SKM-1 (cell line): Measurements from ENCODE around the gene ZNF740.

Experiments used
- DNase-seq: peaks from one replicate; lab custom pipeline; 2025; ENCODE audit not compliant: unreplicated experiment; lab: John Stamatoyannopoulos, UW

The ZNF740 gene

DNA sequence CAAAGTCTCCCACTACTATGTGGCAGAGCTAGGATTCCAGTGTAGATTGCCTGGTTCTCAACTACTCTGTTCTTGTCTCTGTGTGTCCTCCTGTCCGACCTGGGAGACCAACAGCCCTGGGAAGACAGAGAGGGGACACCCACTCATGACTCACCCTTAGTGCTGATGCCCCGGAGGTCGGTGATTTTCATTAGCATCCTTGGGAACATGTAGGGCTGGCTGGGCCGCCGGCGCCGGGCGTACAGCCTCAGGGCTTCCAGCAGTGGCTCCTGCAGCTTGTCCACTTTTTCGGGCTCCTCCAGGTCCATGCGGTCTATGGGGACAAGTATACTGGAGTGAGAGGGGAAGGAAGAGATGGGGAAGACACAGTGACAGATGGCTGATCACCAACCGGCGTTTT lies 32.4 kb downstream of the ZNF740 start:
- no peak for DNase-seq

DNA sequence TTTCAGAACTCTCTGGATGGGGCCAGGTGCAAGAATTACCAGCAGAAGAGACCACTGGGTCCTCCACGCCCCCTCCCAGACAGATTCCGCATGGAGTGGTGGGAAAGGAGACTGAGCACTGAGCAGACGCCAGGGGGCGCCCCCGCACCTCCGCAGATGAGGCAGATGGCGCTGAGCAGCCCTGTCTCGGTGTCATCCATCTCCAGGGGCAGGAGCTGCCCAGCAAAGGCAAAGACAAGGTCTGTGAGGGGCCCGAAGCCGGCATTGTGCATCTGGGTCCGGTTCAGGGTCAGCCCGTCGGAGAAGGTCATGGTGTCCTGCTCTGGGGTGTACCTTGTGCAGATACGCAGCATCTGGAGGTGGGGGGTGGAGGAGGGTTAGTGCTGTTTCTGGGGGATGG lies 32.8 kb downstream of the ZNF740 start:
- DNase-seq: peak; percentile 40

DNA sequence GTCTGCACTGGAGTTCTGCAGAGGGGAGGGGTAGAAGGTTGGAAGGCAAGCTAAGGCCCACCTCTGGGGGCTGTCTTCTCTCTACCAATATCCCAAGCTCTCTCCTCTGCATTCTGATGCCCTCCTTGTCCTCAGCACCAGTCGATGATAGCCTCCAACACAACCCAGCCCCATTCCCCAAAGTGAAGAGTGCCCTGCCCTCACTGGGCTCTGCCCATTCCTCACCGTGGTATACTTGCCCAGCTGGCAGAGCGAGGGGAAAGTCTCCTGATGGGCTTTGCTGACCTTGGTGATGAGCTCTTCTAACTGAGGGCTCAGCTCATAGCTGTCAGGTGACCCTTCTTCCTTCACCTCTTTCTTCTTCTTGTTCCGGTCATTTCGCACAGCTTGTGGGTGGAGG lies 33.7 kb downstream of the ZNF740 start:
- no peak for DNase-seq

DNA sequence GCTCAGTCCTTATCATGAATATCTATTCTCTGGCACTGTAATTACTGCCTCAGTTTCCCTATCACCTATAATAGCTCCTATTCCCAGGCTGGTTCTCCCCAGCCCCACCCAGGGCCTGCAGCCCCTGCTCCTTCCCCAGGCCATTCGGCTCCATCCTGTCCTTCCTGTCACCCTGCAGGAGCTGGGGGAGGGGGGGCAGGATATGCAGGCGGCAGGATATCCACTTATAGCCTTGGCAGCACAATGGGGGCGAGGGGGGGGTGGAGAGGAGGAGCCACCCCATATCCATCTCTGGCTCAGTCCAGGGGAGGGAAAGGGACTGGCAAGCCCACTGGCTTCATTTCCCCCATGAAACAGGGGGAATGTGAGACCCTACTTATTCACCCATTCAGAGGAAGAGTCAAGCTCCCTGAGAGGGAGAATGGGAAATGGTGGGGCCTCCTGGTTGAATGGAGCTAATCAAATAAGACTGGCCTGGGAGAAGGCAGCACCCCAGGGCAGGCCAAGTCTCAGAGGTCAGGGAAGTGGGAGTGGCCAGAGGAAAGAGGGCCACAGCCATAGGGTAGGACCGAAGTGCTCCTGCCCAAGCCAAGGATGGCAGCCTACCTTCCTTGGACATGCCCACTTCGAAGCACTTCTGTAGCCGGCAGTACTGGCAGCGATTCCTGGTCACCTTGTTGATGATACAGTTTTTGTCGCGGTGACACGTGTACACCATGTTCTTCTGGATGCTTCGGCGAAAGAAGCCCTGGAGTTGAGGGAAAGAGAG lies 34.3 kb downstream of the ZNF740 start:
- no peak for DNase-seq

DNA sequence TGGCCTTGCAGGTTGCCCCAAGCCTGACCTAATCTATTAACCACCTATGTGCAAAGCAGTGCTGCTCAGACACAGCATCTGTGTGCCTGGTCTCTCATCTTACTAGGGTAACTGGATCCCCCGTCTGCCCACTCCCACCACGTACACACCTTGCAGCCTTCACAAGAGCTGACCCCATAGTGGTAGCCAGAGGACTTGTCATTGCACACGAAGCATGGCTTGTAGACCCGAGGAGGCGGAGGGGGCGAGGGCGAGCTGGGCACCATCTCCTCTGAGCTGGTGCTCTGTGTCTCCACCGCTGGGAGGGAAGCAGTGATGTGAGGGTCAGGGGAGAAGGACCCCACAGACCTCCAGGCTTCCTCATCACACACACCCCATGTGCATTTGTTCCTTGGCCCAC lies 35.0 kb downstream of the ZNF740 start:
- DNase-seq: no peak

DNA sequence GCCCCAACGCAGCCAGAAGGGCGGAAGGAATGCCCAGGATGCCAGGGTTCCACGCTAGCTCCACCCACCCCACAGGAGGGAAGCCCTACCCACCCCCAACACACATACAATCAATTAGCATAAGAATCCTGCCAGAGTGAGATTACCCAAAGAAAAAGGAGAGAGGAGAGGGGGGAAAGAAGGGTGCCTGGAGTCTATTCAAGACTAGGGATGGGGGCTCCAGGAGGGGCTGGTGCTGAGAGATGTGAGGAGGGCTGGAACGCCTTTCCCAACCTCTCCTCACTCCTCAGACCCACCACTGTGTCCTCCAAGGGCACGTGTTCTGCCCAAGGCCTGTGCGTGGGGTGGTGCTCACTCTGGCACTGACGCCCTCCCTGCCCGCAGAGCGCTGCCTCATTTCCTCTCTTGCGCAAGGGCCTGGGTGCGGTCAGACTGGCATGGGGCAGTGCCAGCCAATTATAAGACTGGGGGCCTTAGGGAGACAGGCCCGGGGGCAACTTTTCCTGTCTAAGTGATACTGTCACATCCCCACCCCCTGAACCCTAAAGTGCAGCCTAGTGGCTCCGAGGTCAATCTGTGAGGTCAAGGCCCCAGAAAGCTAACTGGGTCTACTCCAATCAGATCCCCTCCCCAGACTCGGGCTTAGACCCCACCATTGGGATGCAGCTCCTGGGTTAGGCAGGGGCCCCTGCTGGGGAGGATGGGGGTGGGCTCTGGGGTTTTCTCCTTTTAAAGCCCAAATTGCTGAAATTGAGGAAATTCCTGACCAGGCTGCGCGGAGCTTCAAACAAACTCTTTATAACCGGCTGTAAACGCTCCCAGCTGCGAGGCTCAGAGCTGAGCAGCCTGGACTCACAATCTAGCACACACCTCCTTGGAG lies 36.8 kb downstream of the ZNF740 start:
- DNase-seq: no peak

DNA sequence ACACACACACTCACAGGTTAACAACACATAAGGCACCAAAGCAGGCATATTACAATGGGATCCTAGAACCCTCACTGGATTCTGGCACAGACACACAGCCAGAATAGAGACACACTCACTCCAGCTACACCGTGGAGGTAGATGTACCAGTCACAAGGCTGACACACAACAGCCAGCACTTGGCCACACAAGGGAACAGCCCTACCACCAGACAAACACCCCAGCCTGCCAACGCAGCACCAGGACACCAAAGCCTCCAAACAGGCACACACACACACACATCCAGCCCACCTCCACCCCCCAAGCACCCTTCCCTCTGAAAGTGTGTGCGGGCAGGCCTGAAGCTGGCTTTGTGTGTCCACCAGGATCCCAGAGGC lies 37.4 kb downstream of the ZNF740 start:
- DNase-seq: no peak

DNA sequence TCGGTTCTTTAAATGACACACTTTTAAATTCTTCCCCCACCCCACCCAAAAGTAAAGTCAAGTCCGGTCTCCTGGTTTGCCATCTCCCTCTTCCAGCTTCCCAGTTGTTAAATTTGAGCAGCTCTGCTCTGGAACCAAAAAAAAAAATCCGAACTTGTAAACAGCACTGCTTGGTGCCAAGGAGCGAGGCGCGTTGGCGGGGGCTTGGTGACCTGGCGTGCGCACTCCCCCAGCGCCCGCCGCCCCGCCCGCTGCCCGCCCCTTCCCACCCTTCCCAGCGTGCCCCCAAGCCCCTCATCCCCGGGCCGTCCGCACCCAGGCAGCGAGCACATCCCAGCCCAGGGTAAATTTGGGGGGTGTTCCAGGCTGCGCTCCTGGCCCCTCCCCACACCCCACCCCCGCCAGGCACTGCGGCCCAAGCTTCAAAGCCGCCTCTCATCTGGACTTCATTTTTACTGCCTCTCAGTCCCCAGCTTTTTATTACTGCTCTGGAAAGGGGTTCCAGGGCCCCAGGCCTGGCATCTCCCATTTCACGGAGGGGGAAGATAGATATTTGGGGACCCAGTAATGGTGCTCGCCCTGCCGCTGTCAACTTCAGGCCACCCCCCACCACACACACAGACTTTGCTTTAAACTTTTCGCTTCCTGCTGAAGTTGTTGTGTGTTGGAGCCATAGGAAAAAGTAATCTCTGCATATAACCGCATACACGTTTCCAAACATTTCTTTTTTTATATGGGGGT lies 38.2 kb downstream of the ZNF740 start:
- no peak for DNase-seq

DNA sequence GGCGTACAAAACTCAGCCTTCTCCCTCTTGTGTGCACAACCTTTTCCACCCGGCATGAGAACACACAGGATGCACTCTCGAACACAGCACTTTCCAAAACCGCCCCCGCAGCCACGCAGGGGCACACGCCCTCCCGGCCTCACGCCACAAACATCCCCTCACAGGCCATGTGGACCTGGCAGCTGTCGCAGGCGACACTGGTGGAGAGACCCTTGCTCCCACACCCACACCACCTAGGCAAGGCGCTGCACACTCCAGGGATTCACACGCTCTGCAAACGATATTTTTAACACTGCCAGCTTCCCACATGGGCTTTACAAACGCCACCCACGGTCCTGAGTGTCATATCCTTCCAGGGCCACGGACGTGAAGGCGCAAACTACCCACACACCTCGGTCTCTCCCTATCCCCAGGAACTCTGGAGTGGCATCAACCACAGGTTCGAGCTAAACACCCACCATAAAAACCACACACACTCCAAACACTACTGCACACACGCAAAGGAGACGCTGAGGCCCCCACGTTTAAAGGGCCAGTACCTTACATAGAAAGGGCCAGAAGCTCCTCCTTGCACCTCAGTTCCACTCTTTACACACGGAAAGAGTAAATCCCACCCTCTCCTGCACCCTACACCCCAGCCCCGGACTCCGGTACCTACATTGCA lies 38.9 kb downstream of the ZNF740 start:
- no peak for DNase-seq

DNA sequence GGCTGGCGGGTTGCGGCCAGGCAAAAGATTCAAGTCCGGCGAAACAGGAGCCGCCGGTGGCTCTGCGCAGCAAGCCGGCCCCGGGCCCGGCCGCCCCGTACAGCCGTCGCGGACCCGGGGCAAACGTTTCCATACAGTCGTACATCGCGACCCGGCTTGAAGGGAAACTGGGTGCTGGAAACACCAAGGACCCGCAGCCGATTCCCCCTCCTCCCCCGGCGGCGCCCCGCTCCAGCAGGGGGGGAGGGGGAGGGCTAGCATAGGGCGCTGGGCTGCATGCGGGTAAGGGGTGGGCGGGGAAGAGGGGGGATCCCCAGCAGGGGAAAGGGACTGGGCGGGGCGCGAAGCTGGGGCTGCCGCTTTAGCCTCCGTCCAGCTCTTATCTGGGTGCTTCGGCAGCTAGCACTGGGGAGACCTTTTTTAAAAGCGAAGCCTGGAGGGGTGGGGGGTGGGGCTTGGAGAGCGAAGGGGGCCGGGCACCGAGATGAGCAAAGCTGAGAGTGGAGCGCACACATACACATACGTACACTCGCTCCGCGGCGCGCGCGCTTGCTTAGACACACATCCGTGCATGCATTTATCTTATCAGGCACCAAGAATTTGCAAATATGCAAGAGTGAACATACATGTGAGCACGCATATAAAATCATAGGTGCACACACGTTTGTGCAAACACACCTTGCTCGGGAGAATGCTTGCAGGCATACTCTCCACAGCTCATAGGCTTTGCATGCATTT lies 39.6 kb downstream of the ZNF740 start:
- DNase-seq: no peak

DNA sequence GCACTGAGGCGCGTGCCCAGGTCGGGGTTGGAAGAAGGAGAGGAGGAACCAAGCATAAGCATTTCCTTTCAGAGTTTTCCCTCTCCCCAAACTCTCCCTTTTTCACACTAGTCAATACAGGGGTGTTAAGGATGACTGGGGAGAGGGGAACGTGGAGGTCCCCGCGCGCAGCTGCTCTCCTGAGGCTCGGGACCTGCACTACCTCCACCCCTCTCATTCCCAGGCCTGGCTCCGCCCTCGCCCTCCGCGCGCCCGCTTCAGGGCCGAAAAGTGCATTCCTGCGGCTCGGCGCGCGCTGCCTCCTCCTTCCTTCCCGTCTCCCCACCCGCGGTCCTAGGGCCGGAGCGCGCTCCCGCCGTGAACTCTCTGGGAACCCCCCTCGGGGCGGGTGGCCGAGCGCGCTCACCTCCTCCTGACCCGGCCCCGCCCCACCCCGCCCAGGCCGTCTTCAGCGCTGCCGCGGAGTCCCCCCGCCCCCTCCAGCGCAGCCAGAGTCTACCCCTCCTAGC lies 40.2 kb downstream of the ZNF740 start:
- peak; percentile 55 for DNase-seq

DNA sequence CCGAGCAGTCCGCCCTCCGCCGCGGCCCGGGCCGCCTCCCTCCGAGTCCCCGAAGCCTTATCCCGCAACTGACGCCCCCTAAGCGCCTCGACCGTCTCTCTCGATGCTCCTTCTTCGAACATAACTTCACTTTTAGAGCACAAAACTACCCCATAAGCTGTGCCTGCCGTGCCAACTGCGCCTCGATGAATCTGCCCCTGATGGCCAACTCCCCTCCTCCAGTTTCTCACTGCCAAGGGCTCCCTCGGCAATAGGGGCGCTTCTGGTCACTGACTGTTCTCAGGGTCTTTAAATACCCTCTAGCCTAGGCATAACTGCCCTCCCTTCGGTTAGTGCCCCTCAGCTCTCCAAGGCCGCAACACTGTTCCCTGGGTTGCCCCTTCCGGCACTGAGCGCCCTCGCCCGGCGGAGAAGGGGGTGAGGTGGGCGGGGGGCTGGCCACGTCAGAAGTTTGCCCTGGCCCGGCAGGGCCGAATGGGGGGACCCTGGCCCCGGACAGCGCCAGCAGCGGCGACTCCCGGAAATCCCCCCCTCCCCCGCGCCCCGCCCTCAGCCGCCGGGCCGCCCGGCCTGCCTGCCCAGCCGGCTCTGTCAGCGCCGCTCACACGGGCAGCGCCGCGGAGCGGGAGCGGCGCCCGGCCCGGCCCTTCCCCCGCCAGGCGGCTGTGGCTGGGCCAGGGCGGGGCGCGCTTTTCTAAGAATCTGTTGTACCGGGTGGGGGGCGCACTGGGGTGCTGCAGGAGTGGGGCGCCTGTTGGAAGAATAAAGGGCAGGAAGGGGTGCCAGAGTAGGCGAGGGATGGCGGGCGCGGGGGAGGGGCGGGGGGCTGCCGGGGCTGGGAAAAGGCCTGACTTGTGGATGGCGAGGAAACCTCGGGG lies 40.9 kb downstream of the ZNF740 start:
- DNase-seq: no peak

DNA sequence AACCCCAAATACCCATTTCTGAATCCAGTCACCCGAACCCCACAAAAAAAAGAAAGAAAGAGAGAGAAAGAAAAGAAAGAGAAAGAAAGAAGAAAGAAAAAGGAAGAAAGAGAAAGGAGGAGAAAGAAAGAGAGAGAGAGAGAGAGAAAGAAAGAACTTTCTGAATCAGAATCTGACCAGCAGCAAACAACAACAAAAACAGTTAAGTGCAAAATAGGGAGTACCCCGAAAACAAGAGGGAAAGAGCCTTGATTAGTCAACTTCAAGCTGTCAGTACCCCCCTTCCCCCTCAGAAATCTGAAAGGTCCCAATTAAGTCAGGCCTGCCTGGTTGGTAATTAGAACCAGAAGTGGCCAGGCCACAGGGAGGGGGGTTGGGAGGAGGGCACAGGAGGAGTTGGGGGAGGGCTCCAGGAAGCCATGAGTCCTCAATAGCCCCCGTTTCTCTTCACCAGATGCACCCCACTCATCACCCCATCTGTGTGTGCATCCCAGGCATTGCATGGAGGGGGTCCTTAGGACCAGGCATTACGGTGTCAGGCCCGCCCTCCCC lies 41.7 kb downstream of the ZNF740 start:
- DNase-seq: no peak

DNA sequence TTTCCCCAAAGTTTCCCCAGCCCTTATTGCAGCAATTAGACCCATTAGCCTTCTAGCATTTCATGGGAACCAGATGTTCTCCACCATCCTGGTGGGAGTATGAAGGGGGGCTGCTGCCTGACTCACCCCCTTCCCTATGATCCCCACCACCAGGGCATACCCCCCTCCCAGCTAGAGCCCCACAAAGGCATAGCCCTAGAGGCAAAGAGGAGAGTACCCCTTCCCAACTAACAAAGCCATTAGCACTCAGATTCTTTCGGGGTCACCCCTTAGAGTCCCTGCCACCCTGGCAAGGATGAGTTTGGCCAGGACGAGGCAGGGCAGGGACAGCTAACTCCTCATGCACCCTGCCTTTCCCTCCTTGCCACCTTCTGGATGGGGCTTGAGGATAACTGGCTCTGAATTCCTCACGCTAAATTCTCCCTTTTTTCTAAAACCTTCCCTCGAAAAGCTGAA lies 42.3 kb downstream of the ZNF740 start:
- no peak for DNase-seq

DNA sequence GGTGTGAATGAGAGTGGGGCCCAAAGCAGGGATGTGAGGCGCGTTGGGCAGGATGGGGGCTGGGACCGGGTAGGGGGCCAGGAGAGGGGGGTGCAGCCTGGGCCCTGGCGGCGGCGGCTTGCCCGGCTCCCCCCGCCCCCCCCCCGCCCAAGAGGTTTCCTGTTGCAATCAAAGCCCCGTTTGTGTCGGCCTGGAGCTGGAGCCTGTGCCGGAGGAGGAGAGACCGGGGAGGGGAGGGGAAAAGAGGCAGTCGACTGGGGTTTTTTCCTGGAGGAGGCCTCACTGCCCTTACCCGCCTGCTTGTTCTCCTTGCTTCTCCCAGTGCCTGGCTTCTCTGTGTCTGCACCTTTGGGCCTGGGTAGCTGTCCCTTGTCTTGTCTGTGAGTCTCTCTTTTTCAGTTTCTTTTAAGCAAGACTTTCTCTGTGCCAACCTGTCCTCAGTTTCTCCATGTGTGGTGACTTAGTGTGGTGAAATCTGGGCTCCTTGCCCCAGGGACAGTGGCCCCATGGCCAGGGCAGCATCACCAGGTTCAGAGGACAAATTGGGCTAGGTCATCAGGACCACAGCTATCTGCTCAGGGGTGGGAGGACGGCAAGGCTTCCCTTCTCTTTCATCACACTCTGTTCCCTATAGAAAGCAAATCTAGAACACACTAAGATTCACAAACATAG lies 43.0 kb downstream of the ZNF740 start:
- DNase-seq: no peak

DNA sequence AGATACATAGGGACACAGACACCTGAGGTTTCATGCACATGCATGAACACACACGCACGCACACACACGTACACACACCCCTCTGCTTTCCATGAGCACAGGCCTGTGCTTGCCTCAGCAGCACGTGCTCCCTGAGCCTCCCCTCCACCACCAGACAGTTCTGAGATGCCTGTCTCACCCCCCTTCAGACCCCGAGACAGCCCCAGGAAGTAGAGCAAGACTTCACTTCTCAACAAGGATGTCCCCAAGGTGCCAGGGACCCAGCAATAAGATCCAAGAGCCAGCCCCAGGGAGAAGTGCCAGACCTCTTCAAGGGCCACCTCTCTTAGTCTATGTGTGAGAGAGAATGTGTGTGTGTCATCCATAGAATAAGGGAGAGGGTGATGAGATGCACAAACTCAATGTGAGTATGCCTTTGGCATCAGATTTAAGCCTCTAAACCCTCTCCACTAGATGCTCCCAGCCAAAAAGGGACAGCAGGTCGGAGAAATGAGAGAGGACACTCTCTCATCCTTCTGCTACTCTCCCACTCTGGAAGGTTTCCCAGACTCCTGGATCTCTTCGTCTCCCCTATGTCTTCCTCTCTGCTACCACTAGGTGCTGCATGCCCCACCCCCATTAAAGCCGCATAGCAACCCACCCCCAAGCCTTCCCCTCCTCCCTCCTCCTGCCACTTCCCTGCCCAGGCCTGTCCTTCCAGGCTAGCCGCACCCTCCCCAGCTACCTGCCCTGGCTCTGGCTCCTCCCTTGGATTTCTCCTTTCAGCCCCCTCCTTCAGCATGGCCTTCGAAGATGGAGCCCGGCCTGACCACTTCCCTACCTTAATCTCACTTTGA lies 43.8 kb downstream of the ZNF740 start:
- no peak for DNase-seq

DNA sequence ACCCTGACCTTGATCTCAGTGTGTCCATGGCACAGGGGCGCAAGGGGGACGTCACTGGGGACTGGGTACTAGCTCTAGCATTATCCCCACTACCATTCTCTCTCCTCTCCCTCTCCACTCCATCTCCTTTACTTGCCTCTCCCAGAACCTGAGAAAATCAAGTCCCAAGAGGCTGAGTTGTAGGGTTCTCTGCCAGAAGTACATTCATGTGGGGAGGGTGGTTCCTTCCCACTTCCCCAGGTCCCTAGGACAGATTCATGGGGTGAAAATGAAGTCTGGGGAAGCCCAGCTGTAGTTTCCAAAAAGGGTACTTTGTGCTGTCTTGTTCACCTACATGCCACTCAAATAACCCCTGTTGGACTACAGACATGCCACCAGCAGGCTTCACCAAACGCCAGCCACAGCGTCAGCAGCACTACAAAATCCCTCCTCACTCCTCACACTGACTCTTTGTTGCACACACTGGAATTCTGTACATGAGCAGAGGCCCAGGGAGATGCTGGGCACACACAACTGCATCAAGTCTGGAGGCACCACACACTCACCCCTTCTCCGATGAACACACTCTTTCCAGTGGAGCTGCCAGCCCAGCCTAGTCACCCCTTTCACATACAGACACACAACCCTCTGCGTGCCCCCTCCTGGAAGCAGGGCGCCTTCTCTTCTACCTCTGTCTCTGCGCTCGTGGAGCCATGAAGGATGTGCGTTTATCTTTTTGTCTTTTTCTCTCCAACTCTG lies 44.5 kb downstream of the ZNF740 start:
- DNase-seq: no peak
